ENCODE results near the gene SEMA4B. TPM values are rescaled to one million over a fixed set of nuclear protein-coding genes. Genes with fewer than 3 reads are reported as not detected.

SEMA4B gene
- total and polyA plus RNA-seq, 10 of the 15 experiments (the other 5 are each of a cell fraction or from before 2014, with no cell fraction given), result 0.87 to 26.0 (median 9.3) TPM

GRCh38 chr15:90230071-90230494, 29.0 kb downstream of the SEMA4B start:
- no TSS peak for BruUV-seq (replicated peaks)
- CTCF ChIA-PET, result interaction anchor here (1.0 to 4.8 kb wide), 5 partner anchors 8 to 87 kb away, joined by 3 to 38 read pairs (median 5); no protein-coding TSS in a partner anchor
- Histone ChIP-seq H3K27ac (ENCODE audit: control insufficient read depth, insufficient read depth) (no peak overlapping the region), H3K9ac (ENCODE audit: control insufficient read depth, insufficient read depth, low read length) (no peak overlapping the region), H3K36me3 (ENCODE audit: control insufficient read depth in 2 of 2, insufficient read depth in 2 of 2, low read length in 1 of 2) (peaks cover 16 to 19% of the 10 kb centered on the region in 2 experiments; a peak in 3 of 4 replicates), H3K4me2 (ENCODE audit: control insufficient read depth, insufficient read depth) (peak overlapping the region; percentile 38; the same call in 1 of the 2 replicates), H4K20me1 (ENCODE audit: control insufficient read depth, insufficient read depth) (no peaks in the 10 kb centered on the region), H3K79me2 (ENCODE audit: control insufficient read depth, insufficient read depth, low read length) (peaks cover 19% of the 10 kb centered on the region), H3K4me3 (no peak overlapping the region), H3K9me3 (replicated peaks; ENCODE audit: control insufficient read depth, insufficient read depth, low read length) (no peaks in the 10 kb centered on the region), H3K27me3 (replicated peaks in 1 of 2; ENCODE audit: control insufficient read depth in 2 of 2, insufficient read depth in 2 of 2, low read length in 1 of 2) (no peaks in the 10 kb centered on the region), H3K4me1 (ENCODE audit: control insufficient read depth, insufficient read depth, low read length) (peaks cover 28% of the 10 kb centered on the region), H2AFZ (ENCODE audit: control insufficient read depth, low read depth, low read length) (no peak overlapping the region)
- ATAC-seq, result no peak
- intact Hi-C loops (cut with micrococcal nuclease; ENCODE audit: unreplicated experiment), result loop anchor here (5.0 kb wide), 5 partner anchors 38 to 432 kb away; partner anchors contain the start of gene AP3S2
- TF ChIP-seq EGR1 (IDR thresholded peaks at IDR 0.05; ENCODE audit: borderline replicate concordance in 1 of 2, low read depth in 2 of 2, low read length in 2 of 2), result no peak
- peak; percentile 31; the same call in 1 of the 2 replicates for TF ChIP-seq POLR2A (IDR thresholded peaks at IDR 0.05; ENCODE audit: low read depth, low read length)
- SMC1A ChIA-PET (ENCODE audit: uncharacterized antibody, unreplicated experiment), result interaction anchor here (0.7 to 4.5 kb wide), 8 partner anchors 8 to 125 kb away, joined by 3 to 24 read pairs (median 12); no protein-coding TSS in a partner anchor
- WGBS (ENCODE audit: insufficient coverage, insufficient replicate concordance, low lambda C conversion rate, missing lambda C conversion rate), result 99% methylated on average over 12 of the region's 12 CpGs
- in situ Hi-C loops (cut with MboI), result no loop called here
- no peak for FAIRE-seq
- RAD21 ChIA-PET (ENCODE audit: unreplicated experiment), result interaction anchor here (2.1 kb wide), 1 partner anchor 9 kb away, joined by 5 read pairs; no protein-coding TSS in a partner anchor
- DNase-seq (ENCODE audit: low read depth, low spot score), result no peak
- POLR2A ChIA-PET, result interaction anchor here (0.8 to 4.9 kb wide), 3 partner anchors 28 to 68 kb away, joined by 3 to 31 read pairs (median 5); partner anchors contain the start of gene SEMA4B

- 78% methylated on average over 8 of the region's 8 CpGs for WGBS (ENCODE audit: insufficient coverage, insufficient replicate concordance, low lambda C conversion rate, missing lambda C conversion rate)
- Histone ChIP-seq H3K4me1 (ENCODE audit: control insufficient read depth, insufficient read depth, low read length) (peaks cover 28% of the 10 kb centered on the region), H3K4me3 (peak overlapping the region; percentile 42; the same call in 1 of the 2 replicates), H3K79me2 (ENCODE audit: control insufficient read depth, insufficient read depth, low read length) (peaks cover 19% of the 10 kb centered on the region), H3K27me3 (replicated peaks in 1 of 2; ENCODE audit: control insufficient read depth in 2 of 2, insufficient read depth in 2 of 2, low read length in 1 of 2) (no peaks in the 10 kb centered on the region), H3K4me2 (ENCODE audit: control insufficient read depth, insufficient read depth) (peak overlapping the region; percentile 88), H4K20me1 (ENCODE audit: control insufficient read depth, insufficient read depth) (no peaks in the 10 kb centered on the region), H3K36me3 (ENCODE audit: control insufficient read depth in 2 of 2, insufficient read depth in 2 of 2, low read length in 1 of 2) (peaks cover 15 to 16% of the 10 kb centered on the region in 2 experiments; a peak in 3 of 4 replicates), H3K9me3 (replicated peaks; ENCODE audit: control insufficient read depth, insufficient read depth, low read length) (no peaks in the 10 kb centered on the region), H2AFZ (ENCODE audit: control insufficient read depth, low read depth, low read length) (no peak overlapping the region), H3K27ac (ENCODE audit: control insufficient read depth, insufficient read depth) (peak overlapping the region; percentile 66), H3K9ac (ENCODE audit: control insufficient read depth, insufficient read depth, low read length) (peak overlapping the region; percentile 85; the same call in 1 of the 2 replicates)
- TF ChIP-seq BCLAF1 (IDR thresholded peaks at IDR 0.05), result no peak
- ChIA-PET CTCF (interaction anchor here (1.0 to 4.8 kb wide), 9 partner anchors 9 to 131 kb away, joined by 3 to 38 read pairs (median 5); partner anchors contain the start of gene SEMA4B), SMC1A (ENCODE audit: uncharacterized antibody, unreplicated experiment) (interaction anchor here (0.7 to 4.5 kb wide), 13 partner anchors 9 to 124 kb away, joined by 3 to 70 read pairs (median 5); no protein-coding TSS in a partner anchor), RAD21 (ENCODE audit: unreplicated experiment) (interaction anchor here (1.0 to 2.6 kb wide), 5 partner anchors 10 to 81 kb away, joined by 3 to 22 read pairs (median 5); no protein-coding TSS in a partner anchor), POLR2A (interaction anchor here (0.6 to 4.9 kb wide), 7 partner anchors 24 to 230 kb away, joined by 3 to 31 read pairs (median 5); partner anchors contain the start of gene SEMA4B)
- ATAC-seq (no peak), DNase-seq (ENCODE audit: low read depth, low spot score) (no peak), FAIRE-seq (no peak)
- in situ Hi-C loops (cut with MboI) (no loop called here), intact Hi-C loops (cut with micrococcal nuclease; ENCODE audit: unreplicated experiment) (loop anchor here (5.0 kb wide), 5 partner anchors 38 to 432 kb away; partner anchors contain the start of gene AP3S2)
- no TSS peak for BruUV-seq (replicated peaks)
These were observed 29.5 kb downstream of the SEMA4B start for GRCh38 chr15:90230610-90231009.
